ENCODE measurements around the gene ST6GALNAC2.
A peak's percentile ranks its signal among the peaks of the same experiment; 100 is the strongest.

ST6GALNAC2 gene

GRCh38 chr17:76593959-76594358 is 8.3 kb upstream of the ST6GALNAC2 start:
- H3K27ac ChIP-seq: no peak overlapping the region
- TF ChIP-seq, protein P1, sequence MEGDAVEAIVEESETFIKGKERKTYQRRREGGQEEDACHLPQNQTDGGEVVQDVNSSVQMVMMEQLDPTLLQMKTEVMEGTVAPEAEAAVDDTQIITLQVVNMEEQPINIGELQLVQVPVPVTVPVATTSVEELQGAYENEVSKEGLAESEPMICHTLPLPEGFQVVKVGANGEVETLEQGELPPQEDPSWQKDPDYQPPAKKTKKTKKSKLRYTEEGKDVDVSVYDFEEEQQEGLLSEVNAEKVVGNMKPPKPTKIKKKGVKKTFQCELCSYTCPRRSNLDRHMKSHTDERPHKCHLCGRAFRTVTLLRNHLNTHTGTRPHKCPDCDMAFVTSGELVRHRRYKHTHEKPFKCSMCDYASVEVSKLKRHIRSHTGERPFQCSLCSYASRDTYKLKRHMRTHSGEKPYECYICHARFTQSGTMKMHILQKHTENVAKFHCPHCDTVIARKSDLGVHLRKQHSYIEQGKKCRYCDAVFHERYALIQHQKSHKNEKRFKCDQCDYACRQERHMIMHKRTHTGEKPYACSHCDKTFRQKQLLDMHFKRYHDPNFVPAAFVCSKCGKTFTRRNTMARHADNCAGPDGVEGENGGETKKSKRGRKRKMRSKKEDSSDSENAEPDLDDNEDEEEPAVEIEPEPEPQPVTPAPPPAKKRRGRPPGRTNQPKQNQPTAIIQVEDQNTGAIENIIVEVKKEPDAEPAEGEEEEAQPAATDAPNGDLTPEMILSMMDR (conservative IDR thresholded peaks at IDR 0.05): no peak

DNA sequence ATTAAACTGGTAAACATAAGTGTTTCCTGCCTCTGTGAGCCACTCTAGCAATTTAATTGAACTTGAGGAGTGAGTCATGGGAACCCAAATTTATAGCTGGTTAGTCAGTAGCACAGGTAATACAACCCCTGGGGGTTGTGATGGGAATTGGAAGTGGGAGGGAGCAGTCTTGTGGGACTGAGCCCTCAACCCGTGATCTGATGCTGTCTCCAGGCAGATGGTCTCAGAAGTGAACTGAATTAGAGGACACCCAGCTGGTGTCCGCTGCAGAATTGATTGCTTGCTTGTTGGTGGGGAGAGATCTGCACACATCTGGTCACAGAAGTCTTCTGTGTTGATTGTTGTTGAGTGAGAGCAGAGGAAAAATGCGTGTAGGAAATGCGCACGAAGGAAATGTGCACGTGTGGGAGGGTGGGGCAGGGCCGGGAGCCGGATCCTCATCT is 7.7 kb upstream of the ST6GALNAC2 start:
- H3K27ac ChIP-seq: no peak overlapping the region
- TF ChIP-seq, protein P1 (conservative IDR thresholded peaks at IDR 0.05): no peak

GRCh38 chr17:76588182-76588581 is 2.5 kb upstream of the ST6GALNAC2 start:
- TF ChIP-seq, protein P1 (conservative IDR thresholded peaks at IDR 0.05): no peak
- H3K27ac ChIP-seq: no peak overlapping the region

GRCh38 chr17:76586741-76587487 is 1.3 kb upstream of the ST6GALNAC2 start:
- no peak overlapping the region for H3K27ac ChIP-seq
- TF ChIP-seq, protein P1 (conservative IDR thresholded peaks at IDR 0.05): no peak

DNA sequence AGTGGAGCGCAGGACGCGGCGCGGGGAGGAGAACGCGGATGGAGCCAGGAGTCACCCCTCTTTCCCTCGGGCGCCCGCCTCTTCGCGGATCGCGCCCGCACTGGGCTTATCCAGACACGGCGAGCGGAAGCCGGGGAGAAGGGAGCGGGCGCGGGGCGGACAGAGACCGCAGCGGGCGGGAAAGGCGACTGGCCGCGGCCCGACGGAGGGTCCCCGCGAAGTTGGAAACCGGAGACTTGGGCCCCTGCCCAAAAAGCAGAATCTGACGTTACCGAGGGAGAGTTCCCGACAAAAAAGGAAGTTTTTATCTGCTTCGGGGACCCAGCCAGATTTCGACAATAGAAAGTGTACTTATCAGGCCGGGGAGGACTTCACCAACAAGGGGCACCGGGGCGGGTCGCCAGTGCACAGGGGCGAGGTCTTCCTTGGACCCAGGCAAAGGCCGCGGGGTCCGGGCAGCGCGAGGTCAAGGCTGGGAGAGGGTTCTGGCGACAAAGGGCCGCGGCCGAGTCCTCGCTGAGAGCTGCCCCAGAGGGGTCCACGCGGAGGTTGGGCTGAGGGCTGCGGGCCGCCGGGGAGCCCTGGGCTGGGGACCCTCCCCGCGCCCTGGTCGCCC is 519 bp downstream of the ST6GALNAC2 start:
- peak overlapping the region; percentile 27; the same call in 1 of the 2 replicates for H3K27ac ChIP-seq
- TF ChIP-seq, protein P1 (conservative IDR thresholded peaks at IDR 0.05): no peak

DNA sequence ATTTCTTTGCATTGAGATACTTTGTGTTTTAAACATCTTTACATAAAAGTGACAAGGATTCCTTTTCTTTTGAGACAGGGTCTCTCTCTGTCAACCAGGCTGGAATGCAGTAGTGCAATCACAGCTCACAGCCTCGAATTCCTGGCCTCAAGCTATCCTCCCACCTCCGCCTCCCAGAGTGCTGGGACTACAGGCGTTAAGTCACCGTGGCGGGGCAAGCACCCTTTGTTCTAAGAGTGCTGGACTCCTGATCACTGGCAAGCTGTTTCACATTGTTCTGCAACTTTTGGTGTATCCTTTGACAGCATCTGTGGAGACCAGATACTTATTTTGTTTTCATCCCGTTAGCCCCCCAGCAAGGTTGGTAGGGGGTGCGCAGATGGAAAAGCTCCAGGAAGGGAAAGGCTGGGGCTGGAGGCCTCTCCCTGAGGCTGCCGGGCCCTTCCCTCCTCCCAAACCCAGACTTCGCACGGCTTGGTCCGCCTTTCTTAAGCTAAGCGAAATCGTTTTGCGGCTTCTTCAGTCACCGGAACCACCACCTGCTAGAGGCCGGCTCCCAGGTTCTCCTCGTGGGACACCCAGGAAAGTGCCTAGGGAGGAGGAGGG is 1.1 kb downstream of the ST6GALNAC2 start:
- H3K27ac ChIP-seq: peak overlapping the region; percentile 27; the same call in 1 of the 2 replicates
- TF ChIP-seq, protein P1 (conservative IDR thresholded peaks at IDR 0.05): no peak

DNA sequence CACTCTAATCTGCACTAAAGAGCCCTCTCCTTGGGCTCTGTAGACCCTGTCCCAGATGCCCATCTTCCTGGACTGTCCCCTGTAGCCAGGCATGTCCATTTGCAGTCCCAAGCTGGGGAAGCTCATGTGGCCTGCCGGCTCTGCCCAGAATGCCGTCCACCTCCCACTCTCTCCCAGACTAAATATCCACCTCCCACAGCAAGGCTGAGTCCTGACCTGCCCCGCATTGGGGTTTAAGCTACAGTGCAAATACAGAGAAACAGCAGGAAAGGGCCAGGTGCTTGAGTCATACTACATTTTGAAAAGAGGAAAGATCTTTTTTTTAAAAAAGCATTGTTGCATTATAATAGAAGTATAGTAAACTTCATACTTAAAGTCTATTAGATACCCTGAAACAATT is 3.0 kb downstream of the ST6GALNAC2 start:
- no peak overlapping the region for H3K27ac ChIP-seq
- TF ChIP-seq, protein P1 (conservative IDR thresholded peaks at IDR 0.05): no peak

All from VCaP (cell line).